GM19193 (cell line): ENCODE results near the gene SYNGAP1.

Source experiments
- POLR2A ChIP-seq: IDR thresholded peaks from 4 replicates; pipeline ENCODE4 v1.6.1; 2011; ENCODE audit not compliant: insufficient read depth, insufficient read length; ENCODE audit errors: extremely low read depth

The SYNGAP1 gene

DNA sequence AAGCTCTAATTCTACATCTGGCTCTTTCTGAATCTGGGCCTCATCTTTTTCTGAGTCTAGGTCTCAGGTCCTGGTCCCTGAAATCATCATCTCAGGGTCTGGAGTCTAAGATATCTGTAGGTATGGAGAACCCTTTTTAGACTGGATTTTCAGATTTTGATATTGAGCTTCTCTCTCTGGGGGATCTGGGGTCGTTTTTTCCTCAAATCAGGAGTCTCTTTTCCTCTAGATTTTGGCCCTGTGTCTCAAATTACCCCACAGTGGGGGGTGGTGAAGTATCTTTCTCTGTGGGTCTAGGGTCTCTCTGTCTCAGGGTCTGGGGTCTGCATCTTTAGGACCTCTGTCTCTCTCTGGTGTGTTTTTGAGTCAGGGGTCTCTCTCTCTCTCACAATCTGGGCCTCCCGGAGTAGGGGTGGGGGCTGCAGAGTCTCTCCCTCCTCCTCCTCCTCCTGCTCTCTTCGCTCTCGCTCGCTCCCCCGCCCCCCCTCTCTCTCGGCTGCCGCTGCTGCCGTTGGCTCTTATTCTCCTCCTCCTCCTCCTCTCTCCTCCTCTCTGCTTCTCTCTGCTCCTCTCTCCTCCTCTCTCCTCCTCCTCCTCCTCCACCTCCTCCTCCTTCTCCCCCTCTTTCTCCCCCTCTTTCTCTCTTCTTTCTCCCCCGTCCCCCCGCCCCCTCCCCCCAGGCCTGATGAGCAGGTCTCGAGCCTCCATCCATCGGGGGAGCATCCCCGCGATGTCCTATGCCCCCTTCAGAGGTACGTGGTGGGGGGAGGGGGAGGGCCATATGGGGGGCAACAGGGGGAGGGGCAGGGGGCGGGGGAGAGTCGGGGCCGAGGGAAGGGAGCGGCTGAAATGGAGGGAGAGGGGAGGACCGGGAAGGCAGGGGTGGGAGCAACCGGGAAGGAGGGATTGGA is at the start of gene SYNGAP1:
TSS of gene SYNGAP1 (plus strand) at position 486 of the 911 bp plus-strand sequence. CDS start at position 686, 200 bp downstream.
- TF ChIP-seq POLR2A, result no peak

DNA sequence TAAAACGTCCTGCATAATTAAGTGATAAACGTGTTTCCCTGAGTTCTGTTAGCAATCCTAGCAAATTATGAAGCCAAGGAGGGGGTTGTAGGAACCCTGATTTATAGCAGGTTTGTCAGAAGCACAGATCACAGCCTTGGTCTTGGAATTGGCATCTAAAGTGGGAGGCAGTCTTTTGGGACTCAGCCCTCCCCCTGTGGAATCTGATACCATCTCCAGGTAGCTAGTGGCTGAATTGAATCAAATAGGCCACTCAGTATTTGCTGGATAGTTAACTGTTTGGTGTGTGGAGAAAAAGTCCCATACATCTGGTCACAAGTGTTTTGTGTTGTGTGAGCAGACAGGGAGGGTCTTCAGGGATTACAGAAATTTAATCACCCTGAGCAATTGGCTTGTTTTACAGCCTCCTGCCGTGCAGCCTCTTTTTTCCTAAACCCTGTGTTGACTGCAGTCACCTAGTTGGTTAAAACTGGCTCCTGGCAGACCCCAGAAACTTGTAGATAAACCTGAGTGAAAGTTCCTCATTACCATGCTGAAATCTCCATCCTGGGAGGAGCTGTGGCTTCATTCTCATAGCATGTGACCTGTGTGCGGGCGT is 47.2 kb upstream of the SYNGAP1 start:
- no peak for TF ChIP-seq POLR2A

DNA sequence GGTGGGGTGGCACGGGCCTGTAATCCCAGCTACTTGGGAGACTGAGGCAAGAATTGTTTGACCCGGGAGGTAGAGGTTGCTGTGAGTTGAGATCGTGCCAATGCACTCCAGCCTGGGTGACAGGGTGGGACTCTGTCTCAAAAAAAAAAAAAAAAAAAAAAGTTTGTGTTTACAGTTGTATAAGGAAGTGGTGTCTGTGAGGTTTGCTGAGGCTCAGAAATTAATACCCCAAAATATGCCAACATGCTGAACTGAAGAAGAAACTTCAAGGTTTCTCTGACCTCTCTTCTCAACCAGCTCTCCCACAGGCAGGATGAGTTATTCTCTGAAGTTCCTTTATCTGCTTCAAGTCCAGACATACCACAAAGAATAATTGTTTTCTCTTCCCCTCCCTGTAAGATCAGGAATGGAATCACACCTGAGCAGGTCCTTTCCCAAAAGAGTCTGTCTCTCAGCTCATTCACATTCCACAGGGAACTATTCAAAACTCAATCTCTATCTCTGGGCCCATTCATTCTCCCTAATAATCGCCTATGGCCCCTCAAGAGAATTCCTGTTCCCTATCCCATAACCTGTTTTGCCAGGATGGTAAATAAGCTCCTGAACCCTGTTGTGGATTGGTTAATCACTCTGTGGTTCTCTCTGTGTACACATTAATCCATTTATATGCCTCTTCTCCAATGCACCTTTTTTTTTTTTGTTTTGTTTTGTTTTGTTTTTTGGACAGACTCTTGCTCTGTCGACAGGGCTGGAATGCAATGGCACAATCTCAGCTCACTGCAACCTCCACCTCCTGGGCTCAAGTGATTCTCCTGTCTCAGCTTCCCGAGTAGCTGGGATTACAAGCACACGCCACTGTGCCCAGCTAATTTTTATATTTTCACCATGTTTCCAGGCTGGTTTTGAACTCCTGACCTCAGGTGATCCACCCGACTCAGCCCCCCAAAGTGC is 45.6 kb upstream of the SYNGAP1 start:
- no peak for TF ChIP-seq POLR2A

DNA sequence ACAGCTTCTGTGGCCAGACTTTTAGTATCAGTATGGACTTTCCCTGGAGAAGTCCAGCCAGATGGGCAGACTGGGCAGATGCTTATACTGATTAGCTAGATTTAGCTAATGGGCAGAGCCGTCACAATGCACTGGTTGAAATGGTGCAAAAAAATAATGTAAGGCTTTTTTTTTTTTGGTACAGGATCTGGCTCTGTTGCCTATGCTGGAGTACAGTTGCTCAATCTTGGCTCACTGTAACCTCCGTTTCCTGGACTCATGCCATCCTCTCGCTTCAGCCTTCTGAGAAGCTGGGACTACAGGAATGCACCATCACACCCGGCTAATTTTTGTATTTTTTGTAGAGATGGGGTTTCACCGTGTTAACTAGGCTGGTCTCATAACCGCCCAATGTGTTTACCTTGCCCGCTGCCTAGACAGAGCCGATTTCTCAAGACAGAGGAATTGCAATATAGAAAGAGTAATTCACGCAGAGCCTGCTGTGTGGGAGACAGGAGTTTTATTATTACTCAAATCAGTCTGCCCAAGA is 44.7 kb upstream of the SYNGAP1 start:
- no peak for TF ChIP-seq POLR2A

DNA sequence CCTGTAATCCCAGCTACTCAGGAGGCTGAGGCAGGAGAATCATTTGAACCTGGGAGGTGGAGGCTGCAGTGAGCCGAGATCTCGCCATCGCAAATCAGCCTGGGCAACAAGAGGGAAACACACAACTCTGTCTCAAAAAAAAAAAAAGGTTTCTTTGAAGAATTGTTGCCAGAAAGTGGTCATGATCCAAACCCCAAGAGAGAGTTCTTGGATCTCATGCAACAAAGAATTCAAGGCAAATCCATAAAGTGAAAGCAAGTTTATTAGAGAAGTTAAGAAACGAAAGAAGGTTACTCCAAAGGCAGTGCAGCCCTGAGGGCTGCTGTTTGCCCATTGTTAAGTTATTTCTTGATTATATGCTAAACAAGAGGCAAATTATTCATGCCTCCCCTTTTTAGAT is 42.7 kb upstream of the SYNGAP1 start:
- no peak for TF ChIP-seq POLR2A

DNA sequence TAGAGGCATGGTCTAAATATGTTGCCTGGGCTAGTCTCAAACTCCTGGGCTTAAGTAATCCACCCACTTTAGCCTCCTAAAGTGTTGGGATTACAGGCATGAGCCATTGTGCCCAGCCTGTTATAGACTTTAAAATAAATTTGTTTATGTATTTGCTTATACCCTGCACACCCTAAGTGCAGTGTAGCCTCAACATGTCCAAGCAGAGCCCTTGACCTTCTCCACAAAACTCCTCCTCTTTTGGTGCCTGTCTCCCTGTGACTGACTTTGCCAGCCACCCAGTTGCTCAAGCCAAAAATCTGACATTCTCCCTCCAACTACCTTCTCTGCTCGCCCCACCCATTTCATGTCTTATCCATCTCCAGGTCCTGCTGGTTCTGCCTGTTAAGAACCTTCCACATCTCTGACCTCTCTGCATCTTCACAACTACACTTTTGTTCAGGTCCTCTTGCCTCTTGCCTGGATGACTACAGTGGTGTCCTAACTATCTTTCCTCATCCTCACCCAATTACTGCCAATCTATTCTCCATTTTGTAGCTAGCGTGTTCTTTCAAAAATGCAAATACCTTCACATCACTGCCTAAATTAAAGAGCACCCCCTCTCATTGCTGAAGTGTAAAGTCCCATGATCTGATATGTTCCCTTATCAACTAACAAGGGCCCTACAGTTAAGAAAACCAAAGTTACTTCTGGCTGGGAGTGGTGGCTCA is 39.4 kb upstream of the SYNGAP1 start:
- TF ChIP-seq POLR2A, result no peak

DNA sequence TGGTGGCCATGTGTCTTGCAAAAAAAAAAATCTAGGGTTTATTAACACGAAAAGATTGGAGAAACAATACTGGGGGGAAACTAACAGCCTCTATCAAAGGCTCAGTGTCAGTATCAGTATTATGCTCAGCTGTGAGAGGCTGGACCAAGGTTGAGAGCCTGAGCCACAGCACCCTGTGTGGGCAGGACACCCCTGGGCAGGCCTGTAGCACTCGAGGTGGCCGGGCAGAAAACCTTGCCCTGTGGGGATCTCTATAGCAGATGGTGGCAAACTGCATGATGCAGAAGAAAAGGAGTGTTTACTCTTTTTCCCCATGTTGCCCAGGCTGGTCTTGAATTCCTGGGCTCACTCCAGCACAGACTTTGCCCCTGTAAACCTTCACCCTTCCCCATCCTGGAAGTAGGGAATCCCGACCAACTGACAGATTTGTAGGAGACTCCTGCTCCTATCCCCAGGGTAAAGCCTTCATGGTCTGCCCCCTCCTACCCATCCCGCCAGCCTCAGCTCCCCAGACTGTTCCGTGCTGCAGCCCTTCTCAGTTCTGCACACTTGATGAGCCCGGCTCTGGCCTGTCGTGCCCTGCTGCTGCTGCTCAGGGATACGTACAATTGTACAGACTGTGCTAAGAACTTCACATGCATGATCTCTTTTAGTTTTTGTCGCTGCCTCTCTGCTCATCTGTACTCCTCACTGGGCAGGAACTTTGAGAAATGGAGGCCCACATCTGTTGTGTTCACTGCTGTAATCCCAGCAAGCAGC is 36.3 kb upstream of the SYNGAP1 start:
- TF ChIP-seq POLR2A, result no peak

DNA sequence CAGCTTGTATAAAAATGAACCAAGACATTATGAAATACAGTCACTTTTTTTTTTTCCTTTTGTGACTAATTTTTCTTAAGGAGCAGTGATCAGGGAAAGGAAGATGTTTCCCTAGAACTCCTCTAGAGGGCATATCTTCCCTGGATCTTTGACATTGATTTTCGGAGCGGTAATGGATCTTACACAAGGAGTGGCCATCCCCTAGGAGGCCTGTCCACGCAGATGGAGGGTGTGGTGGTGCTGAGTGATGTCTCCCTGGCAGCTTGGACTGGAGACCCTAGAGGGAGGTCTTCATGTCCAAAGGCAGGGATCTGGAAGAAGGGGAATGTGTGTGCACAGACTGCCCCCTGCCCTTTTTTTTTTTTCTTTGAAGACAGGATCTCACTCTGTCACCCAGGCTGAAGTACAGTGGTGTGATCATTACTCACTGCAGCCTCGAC is 35.3 kb upstream of the SYNGAP1 start:
- TF ChIP-seq POLR2A, result no peak

DNA sequence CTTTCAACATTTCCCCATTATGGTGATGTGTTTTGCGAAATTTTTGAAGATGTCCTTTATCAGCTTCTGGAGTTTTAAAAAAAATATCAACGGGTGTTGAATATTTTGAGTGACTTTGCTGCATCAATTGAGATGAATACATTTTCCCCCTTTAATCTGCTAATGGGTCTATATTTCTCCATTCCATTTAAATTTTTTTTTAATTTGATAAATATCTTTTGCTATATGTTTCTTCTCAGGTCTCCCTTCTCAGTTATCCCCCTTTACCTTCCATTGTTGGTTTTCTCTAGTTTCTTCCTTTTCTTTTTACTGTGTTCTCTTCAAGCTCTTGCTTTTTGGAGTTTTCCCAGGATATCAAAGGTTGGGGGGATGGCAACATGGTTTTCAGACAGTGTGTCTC is 29.7 kb upstream of the SYNGAP1 start:
- no peak for TF ChIP-seq POLR2A

DNA sequence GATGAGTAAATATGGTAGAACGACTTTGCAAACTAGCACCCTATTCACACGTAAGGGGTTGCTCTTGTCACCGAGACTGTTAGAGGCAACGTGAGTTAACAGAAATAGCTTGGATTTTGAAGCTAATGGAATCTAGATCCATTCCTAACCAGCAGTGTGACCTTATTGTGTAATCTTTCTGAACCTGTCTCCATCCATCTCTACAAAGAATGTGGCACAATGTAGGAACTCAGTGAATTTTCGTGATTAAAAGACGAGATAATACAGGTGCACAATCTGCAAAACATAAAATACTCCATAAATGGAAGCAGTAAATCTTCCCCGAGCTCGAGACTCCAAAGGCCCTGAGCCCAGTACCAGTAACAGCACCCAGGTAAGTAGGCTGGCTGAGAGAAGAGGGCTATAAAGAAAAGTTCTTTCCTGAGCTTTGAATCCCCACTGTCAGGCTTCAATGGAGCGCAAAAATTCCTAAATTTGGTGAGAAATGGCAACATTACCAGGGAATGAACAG is 29.0 kb upstream of the SYNGAP1 start:
- TF ChIP-seq POLR2A, result no peak

DNA sequence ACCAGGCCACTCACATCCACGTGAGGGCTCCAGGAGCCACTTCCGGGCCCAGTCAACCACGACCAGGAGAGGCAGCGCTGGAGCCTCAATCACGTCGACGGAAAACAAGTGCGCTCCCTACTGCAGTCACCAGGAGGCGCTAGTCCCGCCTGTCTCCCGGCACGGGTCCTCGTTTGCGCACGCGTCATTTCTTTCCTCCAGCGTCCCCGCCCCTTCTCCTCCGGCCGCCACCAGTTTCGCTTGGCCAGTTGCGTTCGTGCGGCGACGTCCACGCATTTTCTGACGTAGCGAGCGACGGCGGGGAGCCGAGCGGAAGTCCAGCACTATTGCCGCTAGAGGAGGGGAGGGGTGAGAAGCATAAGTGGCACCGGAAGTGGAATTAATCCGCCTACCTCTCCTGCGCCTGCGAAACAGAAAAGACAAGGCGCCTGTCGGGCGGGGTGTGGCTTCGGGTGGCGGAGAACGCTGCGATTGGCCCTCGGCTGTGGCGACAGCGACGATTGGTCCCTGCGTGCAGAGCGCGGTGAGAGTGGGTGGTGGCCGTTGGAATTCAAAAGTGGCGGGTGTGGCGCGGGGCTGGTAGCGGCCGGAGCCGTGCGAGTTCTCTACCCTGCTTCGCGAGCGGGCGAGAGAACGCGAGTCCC is 28.5 kb upstream of the SYNGAP1 start, which contains the start of gene KIFC1:
TSS of gene KIFC1 (plus strand) at position 546 of the 644 bp plus-strand sequence. CDS start 163 bp downstream, outside the sequence.
- TF ChIP-seq POLR2A, result peak; percentile 74

DNA sequence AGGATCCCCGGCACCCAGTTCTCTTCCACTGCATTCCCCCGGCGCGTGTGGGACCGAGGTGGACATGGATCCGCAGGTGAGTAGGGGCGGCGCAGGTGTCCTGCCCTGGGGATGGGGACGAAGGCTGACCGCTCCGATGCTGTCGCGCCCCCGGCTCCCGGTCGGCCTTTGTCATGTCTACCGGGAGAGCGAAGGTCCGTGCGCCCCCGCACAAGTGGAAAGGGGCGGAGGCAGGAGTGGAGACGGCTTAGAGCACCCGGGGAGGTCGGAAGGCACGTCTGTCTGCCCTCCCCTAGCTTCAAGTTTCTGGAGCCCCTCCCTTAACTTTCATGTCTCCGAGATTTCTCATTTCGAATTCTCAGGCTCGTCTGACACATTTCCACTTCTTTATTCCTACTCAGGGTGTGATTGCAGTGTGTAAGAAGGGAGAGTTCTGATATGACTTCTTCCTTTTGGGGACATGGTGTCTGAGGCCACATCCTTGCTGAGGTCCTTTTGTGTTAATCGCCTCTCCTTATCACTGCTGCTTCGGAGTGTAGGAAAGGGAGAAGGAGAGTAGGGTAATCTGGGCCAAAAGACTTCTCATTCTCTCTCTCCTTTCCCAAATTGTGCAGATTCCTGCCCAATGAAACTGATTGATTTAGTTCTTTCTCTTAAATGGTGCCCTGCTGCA is 27.8 kb upstream of the SYNGAP1 start:
- no peak for TF ChIP-seq POLR2A
